ENCODE data around the gene FCRLA.

The FCRLA gene

DNA sequence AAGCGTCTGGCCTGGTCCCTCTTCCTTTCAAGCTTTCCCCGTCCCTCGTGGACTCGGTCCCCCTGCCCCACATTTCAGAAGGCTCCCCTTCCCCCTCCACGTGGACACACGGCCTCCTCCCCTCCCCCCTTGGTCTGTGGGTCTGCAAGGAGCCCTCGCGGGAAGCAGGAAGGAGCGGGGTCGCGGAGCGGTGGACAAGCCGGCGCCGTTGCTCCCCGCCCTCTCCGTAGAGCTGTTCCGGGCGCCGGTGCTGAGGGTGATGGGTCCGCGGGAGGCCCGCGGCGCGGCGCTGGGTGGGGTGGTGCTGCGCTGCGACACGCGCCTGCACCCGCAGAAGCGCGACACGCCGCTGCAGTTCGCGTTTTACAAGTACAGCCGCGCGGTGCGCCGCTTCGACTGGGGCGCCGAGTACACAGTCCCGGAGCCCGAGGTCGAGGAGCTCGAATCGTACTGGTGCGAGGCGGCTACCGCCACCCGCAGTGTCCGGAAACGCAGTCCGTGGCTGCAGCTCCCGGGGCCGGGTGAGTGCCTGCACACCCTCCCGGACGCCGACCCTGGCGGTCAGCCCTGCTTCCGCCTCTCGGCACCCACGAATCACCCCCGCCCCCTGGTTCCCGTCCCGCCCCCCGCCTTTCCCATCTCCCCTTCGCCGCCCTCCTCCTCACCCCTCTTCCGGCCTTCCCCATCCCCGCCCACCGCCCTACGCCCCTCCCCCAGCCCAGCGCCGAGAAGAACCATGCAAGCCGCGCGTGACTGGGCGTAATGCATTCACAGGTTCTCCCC is 19.6 kb downstream of the FCRLA start (continued):
- TF ChIP-seq, protein P1, sequence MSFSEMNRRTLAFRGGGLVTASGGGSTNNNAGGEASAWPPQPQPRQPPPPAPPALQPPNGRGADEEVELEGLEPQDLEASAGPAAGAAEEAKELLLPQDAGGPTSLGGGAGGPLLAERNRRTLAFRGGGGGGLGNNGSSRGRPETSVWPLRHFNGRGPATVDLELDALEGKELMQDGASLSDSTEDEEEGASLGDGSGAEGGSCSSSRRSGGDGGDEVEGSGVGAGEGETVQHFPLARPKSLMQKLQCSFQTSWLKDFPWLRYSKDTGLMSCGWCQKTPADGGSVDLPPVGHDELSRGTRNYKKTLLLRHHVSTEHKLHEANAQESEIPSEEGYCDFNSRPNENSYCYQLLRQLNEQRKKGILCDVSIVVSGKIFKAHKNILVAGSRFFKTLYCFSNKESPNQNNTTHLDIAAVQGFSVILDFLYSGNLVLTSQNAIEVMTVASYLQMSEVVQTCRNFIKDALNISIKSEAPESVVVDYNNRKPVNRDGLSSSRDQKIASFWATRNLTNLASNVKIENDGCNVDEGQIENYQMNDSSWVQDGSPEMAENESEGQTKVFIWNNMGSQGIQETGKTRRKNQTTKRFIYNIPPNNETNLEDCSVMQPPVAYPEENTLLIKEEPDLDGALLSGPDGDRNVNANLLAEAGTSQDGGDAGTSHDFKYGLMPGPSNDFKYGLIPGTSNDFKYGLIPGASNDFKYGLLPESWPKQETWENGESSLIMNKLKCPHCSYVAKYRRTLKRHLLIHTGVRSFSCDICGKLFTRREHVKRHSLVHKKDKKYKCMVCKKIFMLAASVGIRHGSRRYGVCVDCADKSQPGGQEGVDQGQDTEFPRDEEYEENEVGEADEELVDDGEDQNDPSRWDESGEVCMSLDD (tag by site-specific recombination; IDR thresholded peaks at IDR 0.05), result peak; percentile 68

DNA sequence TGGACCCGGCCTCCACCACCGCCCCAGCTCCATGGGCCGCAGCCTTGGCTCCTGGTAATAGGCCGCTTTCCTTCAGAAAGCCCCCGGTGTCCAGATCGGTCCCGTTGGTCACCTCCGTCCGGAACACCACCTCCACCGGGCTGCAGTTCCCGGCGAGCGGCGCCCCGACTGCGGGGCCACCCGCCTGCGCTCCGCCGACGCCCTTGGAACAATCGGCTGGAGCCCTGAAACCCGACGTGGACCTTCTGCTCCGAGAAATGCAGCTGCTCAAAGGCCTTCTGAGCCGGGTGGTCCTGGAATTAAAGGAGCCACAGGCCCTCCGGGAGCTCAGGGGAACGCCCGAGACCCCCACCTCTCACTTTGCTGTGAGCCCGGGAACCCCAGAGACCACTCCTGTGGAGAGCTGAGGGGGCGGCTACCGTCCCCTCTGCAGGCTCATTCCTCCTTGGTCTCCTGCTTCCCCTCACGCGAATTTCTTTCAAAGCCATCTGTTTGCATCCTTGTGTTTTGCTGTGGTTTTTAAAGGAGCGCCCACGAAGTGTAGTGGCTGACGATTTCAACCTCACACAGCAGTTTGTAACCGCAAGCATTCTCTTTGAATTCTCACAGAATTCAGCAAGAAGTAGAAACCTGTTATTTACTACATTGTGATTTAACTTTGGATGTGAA is 20.4 kb downstream of the FCRLA start:
- ChIA-PET POLR2A (interaction anchor here (0.5 to 2.6 kb wide), 8 partner anchors 11 to 115 kb away, joined by 3 to 19 read pairs (median 4); partner anchors contain the start of genes DUSP12 and FCRLA), CTCF (interaction anchor here (1.1 to 4.0 kb wide), 3 partner anchors 10 to 13 kb away, joined by 3 to 13 read pairs (median 5); no protein-coding TSS in a partner anchor)
- Histone ChIP-seq H3K4me3 (ENCODE audit: low read depth, low read length) (peak overlapping the region; percentile 62), H3K4me1 (ENCODE audit: control insufficient read depth, insufficient read depth, low read length) (no peaks in the 10 kb centered on the region; the same call in 1 of the 2 replicates), H3K27ac (ENCODE audit: extremely low read depth, low read depth, low read length) (peak overlapping the region; percentile 29; the same call in 1 of the 2 replicates), H3K9me3 (ENCODE audit: control insufficient read depth, insufficient read depth, low read depth, low read length) (no peaks in the 10 kb centered on the region), H3K36me3 (ENCODE audit: control insufficient read depth in 2 of 2, insufficient read depth in 1 of 2, low read length in 2 of 2) (no peaks in the 10 kb centered on the region)
- TF ChIP-seq ZNF561 (tag by site-specific recombination; IDR thresholded peaks at IDR 0.05; ENCODE audit: borderline replicate concordance), result 0 out of 2 replicates have a peak, but pooled peaks have one; percentile 12
- TF ChIP-seq, protein P2, sequence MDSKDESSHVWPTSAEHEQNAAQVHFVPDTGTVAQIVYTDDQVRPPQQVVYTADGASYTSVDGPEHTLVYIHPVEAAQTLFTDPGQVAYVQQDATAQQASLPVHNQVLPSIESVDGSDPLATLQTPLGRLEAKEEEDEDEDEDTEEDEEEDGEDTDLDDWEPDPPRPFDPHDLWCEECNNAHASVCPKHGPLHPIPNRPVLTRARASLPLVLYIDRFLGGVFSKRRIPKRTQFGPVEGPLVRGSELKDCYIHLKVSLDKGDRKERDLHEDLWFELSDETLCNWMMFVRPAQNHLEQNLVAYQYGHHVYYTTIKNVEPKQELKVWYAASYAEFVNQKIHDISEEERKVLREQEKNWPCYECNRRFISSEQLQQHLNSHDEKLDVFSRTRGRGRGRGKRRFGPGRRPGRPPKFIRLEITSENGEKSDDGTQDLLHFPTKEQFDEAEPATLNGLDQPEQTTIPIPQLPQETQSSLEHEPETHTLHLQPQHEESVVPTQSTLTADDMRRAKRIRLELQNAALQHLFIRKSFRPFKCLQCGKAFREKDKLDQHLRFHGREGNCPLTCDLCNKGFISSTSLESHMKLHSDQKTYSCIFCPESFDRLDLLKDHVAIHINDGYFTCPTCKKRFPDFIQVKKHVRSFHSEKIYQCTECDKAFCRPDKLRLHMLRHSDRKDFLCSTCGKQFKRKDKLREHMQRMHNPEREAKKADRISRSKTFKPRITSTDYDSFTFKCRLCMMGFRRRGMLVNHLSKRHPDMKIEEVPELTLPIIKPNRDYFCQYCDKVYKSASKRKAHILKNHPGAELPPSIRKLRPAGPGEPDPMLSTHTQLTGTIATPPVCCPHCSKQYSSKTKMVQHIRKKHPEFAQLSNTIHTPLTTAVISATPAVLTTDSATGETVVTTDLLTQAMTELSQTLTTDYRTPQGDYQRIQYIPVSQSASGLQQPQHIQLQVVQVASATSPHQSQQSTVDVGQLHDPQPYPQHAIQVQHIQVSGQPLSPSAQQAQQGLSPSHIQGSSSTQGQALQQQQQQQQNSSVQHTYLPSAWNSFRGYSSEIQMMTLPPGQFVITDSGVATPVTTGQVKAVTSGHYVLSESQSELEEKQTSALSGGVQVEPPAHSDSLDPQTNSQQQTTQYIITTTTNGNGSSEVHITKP (tag by site-specific recombination; IDR thresholded peaks at IDR 0.05), result peak; percentile 60; the same call in 1 of the 2 replicates
- TF ChIP-seq PRDM1 (tag by site-specific recombination; IDR thresholded peaks at IDR 0.05), result no peak
- TF ChIP-seq ZNF174 (tag by site-specific recombination; IDR thresholded peaks at IDR 0.05), result no peak
- TF ChIP-seq ZNF660 (tag by site-specific recombination; IDR thresholded peaks at IDR 0.05), result peak; percentile 31; the same call in 1 of the 2 replicates
- TF ChIP-seq KLF1 (tag by site-specific recombination; IDR thresholded peaks at IDR 0.05), result peak; percentile 4; the same call in 1 of the 2 replicates
- peak; percentile 72; the same call in 1 of the 2 replicates for TF ChIP-seq ZNF777 (tag by site-specific recombination; IDR thresholded peaks at IDR 0.05; ENCODE audit: borderline replicate concordance)
- TF ChIP-seq ZNF629 (tag by site-specific recombination; IDR thresholded peaks at IDR 0.05), result no peak
- peak; percentile 81 for TF ChIP-seq ZFHX2 (tag by site-specific recombination; conservative IDR thresholded peaks at IDR 0.05)
- peak; percentile 46 for TF ChIP-seq ZIC2 (tag by site-specific recombination; IDR thresholded peaks at IDR 0.05)
- no peak for TF ChIP-seq ZNF416 (tag by site-specific recombination; IDR thresholded peaks at IDR 0.05)
- no peak for TF ChIP-seq ZNF624 (tag by site-specific recombination; IDR thresholded peaks at IDR 0.05)
- peak; percentile 93 for TF ChIP-seq ZBTB8A (tag by site-specific recombination; IDR thresholded peaks at IDR 0.05)
- TF ChIP-seq, protein P3, sequence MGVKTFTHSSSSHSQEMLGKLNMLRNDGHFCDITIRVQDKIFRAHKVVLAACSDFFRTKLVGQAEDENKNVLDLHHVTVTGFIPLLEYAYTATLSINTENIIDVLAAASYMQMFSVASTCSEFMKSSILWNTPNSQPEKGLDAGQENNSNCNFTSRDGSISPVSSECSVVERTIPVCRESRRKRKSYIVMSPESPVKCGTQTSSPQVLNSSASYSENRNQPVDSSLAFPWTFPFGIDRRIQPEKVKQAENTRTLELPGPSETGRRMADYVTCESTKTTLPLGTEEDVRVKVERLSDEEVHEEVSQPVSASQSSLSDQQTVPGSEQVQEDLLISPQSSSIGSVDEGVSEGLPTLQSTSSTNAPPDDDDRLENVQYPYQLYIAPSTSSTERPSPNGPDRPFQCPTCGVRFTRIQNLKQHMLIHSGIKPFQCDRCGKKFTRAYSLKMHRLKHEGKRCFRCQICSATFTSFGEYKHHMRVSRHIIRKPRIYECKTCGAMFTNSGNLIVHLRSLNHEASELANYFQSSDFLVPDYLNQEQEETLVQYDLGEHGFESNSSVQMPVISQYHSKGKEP (tag by site-specific recombination; IDR thresholded peaks at IDR 0.05), result no peak
- TF ChIP-seq ZBTB20 (tag by site-specific recombination; IDR thresholded peaks at IDR 0.05), result peak; percentile 15

Measured in HEK293 (cell line).